NCI-H446 (cell line): ENCODE results near the gene LMTK3.
"Not testable (repeated sequence)": the region's sequence is repeated elsewhere in the genome, so short reads cannot be mapped to it uniquely, and the experiment has no call there.

Source experiments
- DNase-seq, 2 experiments: peaks; one replicate each; lab custom pipeline; 2025; lab: John Stamatoyannopoulos, UW

LMTK3 gene

GRCh38 chr19:48541813-48542212, 30.2 kb upstream of the LMTK3 start:
- DNase-seq = no peak

- no peak for DNase-seq
These were observed 28.5 kb upstream of the LMTK3 start for GRCh38 chr19:48540110-48540509.

- peak in 1 of 2 experiments; percentile 59 for DNase-seq
These were observed 28.0 kb upstream of the LMTK3 start for GRCh38 chr19:48539503-48540096.

- not testable (repeated sequence) for DNase-seq
These were observed 26.4 kb upstream of the LMTK3 start for GRCh38 chr19:48538057-48538456.

GRCh38 chr19:48537541-48537940, 25.9 kb upstream of the LMTK3 start:
- DNase-seq = no peak

- DNase-seq = no peak
These were observed 22.1 kb upstream of the LMTK3 start for GRCh38 chr19:48533770-48534169.

- DNase-seq = no peak
These were observed 19.1 kb upstream of the LMTK3 start for GRCh38 chr19:48530770-48531169.

- no peak for DNase-seq
These were observed 18.6 kb upstream of the LMTK3 start for GRCh38 chr19:48530066-48530720.

- no peak for DNase-seq
These were observed 17.5 kb upstream of the LMTK3 start for GRCh38 chr19:48529156-48529555.

GRCh38 chr19:48524732-48525131, 13.1 kb upstream of the LMTK3 start:
- no peak for DNase-seq

GRCh38 chr19:48524221-48524620, 12.6 kb upstream of the LMTK3 start:
- no peak for DNase-seq

- no peak for DNase-seq
These were observed 8.5 kb upstream of the LMTK3 start for GRCh38 chr19:48520134-48520533.

GRCh38 chr19:48519426-48519825, 7.8 kb upstream of the LMTK3 start:
- not testable (repeated sequence) for DNase-seq

GRCh38 chr19:48518207-48518606, 6.6 kb upstream of the LMTK3 start:
- no peak for DNase-seq

GRCh38 chr19:48516536-48516935, 4.9 kb upstream of the LMTK3 start:
- DNase-seq = no peak

- no peak for DNase-seq
These were observed 2.5 kb upstream of the LMTK3 start for GRCh38 chr19:48514123-48514458.

GRCh38 chr19:48513289-48514122, 1.9 kb upstream of the LMTK3 start:
- peak; percentile 60 to 87 for DNase-seq

GRCh38 chr19:48512504-48513288, 1.1 kb upstream of the LMTK3 start:
- no peak for DNase-seq

- DNase-seq = no peak
These were observed 309 bp downstream of the LMTK3 start for GRCh38 chr19:48511321-48511731.

- DNase-seq = peak; percentile 74 to 87
These were observed 990 bp downstream of the LMTK3 start for GRCh38 chr19:48510421-48511268.

GRCh38 chr19:48509467-48510194, 2.0 kb downstream of the LMTK3 start:
- DNase-seq = peak in 1 of 2 experiments; percentile 41
